Right lobe of liver (tissue), 6 donors: ENCODE data around the gene SLCO1C1. TPM values are rescaled to one million over a fixed set of nuclear protein-coding genes. Genes with fewer than 3 reads are reported as not detected.

Experiments
- ATAC-seq, 4 donors: fragments of 200-7000 bp; cut with Tn5 transposase; one replicate each; pipeline ENCODE4 v1.9.1; 2020; ENCODE audit warnings: mild to moderate bottlenecking in 4 of 4, moderate library complexity in 4 of 4
- DNase-seq, 3 donors: peaks; one replicate each; pipeline ENCODE4 v3.0.0-alpha.2; 2020
- H3K27ac ChIP-seq, 3 donors: fragments of 200-600 bp; one replicate each; pipeline ENCODE4 v1.8.0; 2022
- H3K27me3 ChIP-seq, 2 donors: fragments of 200-600 bp; one replicate each; pipeline ENCODE4 v1.8.0; 2022
- H3K36me3 ChIP-seq, 4 donors: fragments of 200-600 bp; sonication (generic) in 1 of 4; one replicate each; pipeline versions ENCODE4 v1.5.1 to v1.8.0; 2017 to 2022; ENCODE audit warnings: control low read depth in 1 of 4
- H3K4me1 ChIP-seq, 4 donors: fragments of 200-600 bp; sonication (generic) in 1 of 4; one replicate each; pipeline versions ENCODE4 v1.5.1 to v1.8.0; 2017 to 2022; ENCODE audit warnings: control low read depth in 1 of 4
- H3K4me3 ChIP-seq, 3 donors: fragments of 200-600 bp; one replicate each; pipeline ENCODE4 v1.8.0; 2022
- H3K9me3 ChIP-seq, 4 donors: fragments of 200-600 bp; sonication (generic) in 1 of 4; one replicate each; pipeline versions ENCODE4 v1.5.1 to v1.8.0; 2017 to 2022; ENCODE audit warnings: control low read depth in 1 of 4
- POLR2A ChIP-seq: fragments of 450-650 bp; IDR thresholded peaks from one replicate; pipeline ENCODE4 v1.6.1; 2017; ENCODE audit warnings: antibody characterized with exemption, mild to moderate bottlenecking
- WGBS: methylation state at CpG from one replicate; pipeline ENCODE4 v1.1.6; 2018; ENCODE audit warnings: low coverage, low lambda C conversion rate; ENCODE audit not compliant: insufficient coverage; ENCODE audit errors: missing lambda C conversion rate; 5-methylcytosine and 5-hydroxymethylcytosine counted together
- intact Hi-C, 2 donors: fragments of 100-400 bp; cut with DNase I; formaldehyde crosslinking; loops; one replicate each; pipeline versions ENCODE4 v1.11.2 to v1.14.1; 2022
- total RNA-seq, 6 experiments: library from RNA; depleted of rRNA in 2 of 6; stranded (reverse); fragments of >200 nt in 2 of 6; fragmentation: NEBNext Ultra II Directional in 3 of 6; extraction: Animal tissue kit (Norgen Biotek cat#: 25700) in 3 of 6; gene quantifications; one replicate each; pipeline versions ENCODE4 v1.1.0 to v1.2.4, GENCODE V29; 2016 to 2023
- TF ChIP-seq, protein P1 (sequence below), 4 donors: fragments of 200-600 bp in 3 of 4; fragments of 450-650 bp in 1 of 4; IDR thresholded peaks; one replicate each; pipeline versions ENCODE4 v1.5.1 to v1.8.0; 2016 to 2022; ENCODE audit warnings: antibody characterized with exemption in 4 of 4, mild to moderate bottlenecking in 2 of 4
- donor health status: DM: no; HTN: yes; CAD: no.
- donor health status: DM: no; HTN: no; CAD: no.
- donor health status: DM: no; HTN: no; CAD: no.
- donor health status: DM: no; HTN: yes; CAD: no.
- donor health status: DM: no; HTN: yes; CAD: no.

SLCO1C1 gene
- total RNA-seq, 6 experiments from 2014 or later, result not detected

DNA sequence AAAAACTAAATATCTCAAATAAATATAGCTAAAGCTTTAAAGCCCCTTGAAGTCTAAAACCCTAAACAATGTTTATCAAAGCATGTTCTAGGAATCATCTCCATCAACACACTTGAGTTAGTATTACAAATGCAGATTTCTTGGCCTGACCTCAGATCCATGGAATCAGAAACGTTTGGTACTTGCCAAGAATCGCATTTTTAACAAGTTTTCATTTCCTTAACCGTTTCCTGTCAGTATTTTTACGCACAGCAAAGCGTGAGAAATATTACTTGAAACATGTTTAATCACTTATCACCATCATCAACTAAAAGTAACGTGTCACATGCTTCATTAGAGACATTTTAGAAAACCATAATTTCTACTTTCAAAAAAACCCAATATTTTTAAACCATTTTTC lies 9.7 kb downstream of the SLCO1C1 start:
- no peak for ATAC-seq
- intact Hi-C loops, result no loop called here
- Histone ChIP-seq H3K4me3 (no peak overlapping the region), H3K4me1 (peaks cover 0 to 12% (median 0%) of the 10 kb centered on the region in 4 donors), H3K36me3 (no peaks in the 10 kb centered on the region), H3K9me3 (no peaks in the 10 kb centered on the region), H3K27ac (no peak overlapping the region), H3K27me3 (no peaks in the 10 kb centered on the region)
- DNase-seq, result no peak
- TF ChIP-seq POLR2A, result no peak
- TF ChIP-seq, protein P1, sequence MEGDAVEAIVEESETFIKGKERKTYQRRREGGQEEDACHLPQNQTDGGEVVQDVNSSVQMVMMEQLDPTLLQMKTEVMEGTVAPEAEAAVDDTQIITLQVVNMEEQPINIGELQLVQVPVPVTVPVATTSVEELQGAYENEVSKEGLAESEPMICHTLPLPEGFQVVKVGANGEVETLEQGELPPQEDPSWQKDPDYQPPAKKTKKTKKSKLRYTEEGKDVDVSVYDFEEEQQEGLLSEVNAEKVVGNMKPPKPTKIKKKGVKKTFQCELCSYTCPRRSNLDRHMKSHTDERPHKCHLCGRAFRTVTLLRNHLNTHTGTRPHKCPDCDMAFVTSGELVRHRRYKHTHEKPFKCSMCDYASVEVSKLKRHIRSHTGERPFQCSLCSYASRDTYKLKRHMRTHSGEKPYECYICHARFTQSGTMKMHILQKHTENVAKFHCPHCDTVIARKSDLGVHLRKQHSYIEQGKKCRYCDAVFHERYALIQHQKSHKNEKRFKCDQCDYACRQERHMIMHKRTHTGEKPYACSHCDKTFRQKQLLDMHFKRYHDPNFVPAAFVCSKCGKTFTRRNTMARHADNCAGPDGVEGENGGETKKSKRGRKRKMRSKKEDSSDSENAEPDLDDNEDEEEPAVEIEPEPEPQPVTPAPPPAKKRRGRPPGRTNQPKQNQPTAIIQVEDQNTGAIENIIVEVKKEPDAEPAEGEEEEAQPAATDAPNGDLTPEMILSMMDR (IDR thresholded peaks at IDR 0.05), result no peak
- WGBS, result 52% methylated on average over 6 of the region's 6 CpGs

GRCh38 chr12:20711846-20712245 lies 16.7 kb downstream of the SLCO1C1 start:
- DNase-seq, result no peak
- no peaks in the 10 kb centered on the region for H3K27me3 ChIP-seq
- ATAC-seq, result no peak
- no peaks in the 10 kb centered on the region for H3K36me3 ChIP-seq
- H3K4me1 ChIP-seq, result no peaks in the 10 kb centered on the region
- H3K4me3 ChIP-seq, result no peak overlapping the region
- intact Hi-C loops, result no loop called here
- TF ChIP-seq, protein P1 (IDR thresholded peaks at IDR 0.05), result no peak
- no peak for TF ChIP-seq POLR2A
- no peaks in the 10 kb centered on the region for H3K9me3 ChIP-seq
- H3K27ac ChIP-seq, result no peak overlapping the region
- 64% methylated on average over 3 of the region's 3 CpGs for whole genome bisulfite sequencing

DNA sequence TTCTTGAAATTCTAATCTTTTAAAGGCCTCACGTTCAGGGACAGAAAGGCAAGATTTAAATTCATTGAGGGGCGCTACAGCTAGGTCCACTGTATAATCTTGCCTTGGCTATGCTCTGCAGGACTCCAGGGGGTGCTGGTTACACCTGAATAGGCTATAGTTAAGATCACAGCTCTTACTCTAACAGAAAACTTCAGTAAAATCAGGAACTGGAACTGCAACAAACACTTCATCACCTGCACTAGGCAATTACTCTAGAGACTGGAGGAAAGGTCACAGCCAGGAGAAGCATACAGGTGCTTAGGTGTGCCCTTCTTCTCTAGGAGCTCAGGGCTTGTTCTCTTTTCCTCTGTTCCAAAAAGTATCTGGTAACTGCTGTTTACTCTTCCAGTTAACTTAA lies 20.9 kb downstream of the SLCO1C1 start:
- Histone ChIP-seq H3K27ac (no peak overlapping the region), H3K4me3 (no peak overlapping the region), H3K27me3 (no peaks in the 10 kb centered on the region), H3K4me1 (no peaks in the 10 kb centered on the region), H3K9me3 (no peaks in the 10 kb centered on the region), H3K36me3 (no peaks in the 10 kb centered on the region)
- intact Hi-C loops, result no loop called here
- WGBS, result 61% methylated on average over 2 of the region's 2 CpGs
- DNase-seq, result no peak
- no peak for ATAC-seq
- TF ChIP-seq POLR2A, result no peak
- TF ChIP-seq, protein P1 (IDR thresholded peaks at IDR 0.05), result peak in 1 of 4 donors; percentile 6

DNA sequence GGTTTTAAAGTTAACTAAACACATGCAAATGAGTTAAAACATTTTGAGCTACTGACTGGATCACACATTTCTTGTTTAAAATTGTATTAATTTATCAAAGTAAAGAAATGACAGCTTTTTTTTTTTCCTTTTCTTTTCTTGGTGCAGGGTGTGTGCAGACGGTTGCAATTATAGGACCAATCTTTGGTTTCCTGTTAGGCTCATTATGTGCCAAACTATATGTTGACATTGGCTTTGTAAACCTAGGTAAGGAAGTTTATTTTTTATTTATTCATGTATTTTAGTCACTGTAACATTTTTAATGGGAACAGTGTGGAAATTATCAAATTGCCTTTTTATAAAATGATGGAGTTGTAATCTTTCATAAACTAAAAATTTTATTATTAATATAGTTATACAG lies 21.9 kb downstream of the SLCO1C1 start:
- H3K4me3 ChIP-seq, result no peak overlapping the region
- intact Hi-C loops, result no loop called here
- no peaks in the 10 kb centered on the region for H3K36me3 ChIP-seq
- no peaks in the 10 kb centered on the region for H3K4me1 ChIP-seq
- no peak overlapping the region for H3K27ac ChIP-seq
- H3K9me3 ChIP-seq, result no peaks in the 10 kb centered on the region
- WGBS, result 52% methylated on average over 1 of the region's 1 CpG
- no peak for ATAC-seq
- no peak for DNase-seq
- H3K27me3 ChIP-seq, result no peaks in the 10 kb centered on the region
- TF ChIP-seq, protein P1 (IDR thresholded peaks at IDR 0.05), result no peak
- no peak for TF ChIP-seq POLR2A

- Histone ChIP-seq H3K4me1 (no peaks in the 10 kb centered on the region), H3K27ac (no peak overlapping the region), H3K36me3 (no peaks in the 10 kb centered on the region), H3K4me3 (no peak overlapping the region), H3K27me3 (no peaks in the 10 kb centered on the region), H3K9me3 (no peaks in the 10 kb centered on the region)
- no peak for ATAC-seq
- no peak for TF ChIP-seq POLR2A
- TF ChIP-seq, protein P1 (IDR thresholded peaks at IDR 0.05), result no peak
- DNase-seq, result no peak
- intact Hi-C loops, result no loop called here
- 84% methylated on average over 4 of the region's 4 CpGs for WGBS
Measured at GRCh38 chr12:20718294-20718693, 23.2 kb downstream of the SLCO1C1 start.
